Hematopoietic multipotent progenitor cell treated with erythropoietin and hydrocortisone succinate and interleukin-3 and kit ligand, for 17 days (in vitro differentiated cells): ENCODE measurements around the gene APOC3.
A peak's percentile ranks its signal among the peaks of the same experiment; 100 is the strongest.

Source experiments
- DNase-seq: peaks from one replicate; pipeline ENCODE4 v3.0.0-alpha.2; 2015; ENCODE audit warnings: low spot score

APOC3 gene

GRCh38 chr11:116876656-116877055 lies 46.9 kb downstream of the APOC3 start:
- no peak for DNase-seq

- DNase-seq, result peak; percentile 72
Observed at GRCh38 chr11:116879800-116880625, 50.3 kb downstream of the APOC3 start.

- no peak for DNase-seq
Observed at GRCh38 chr11:116881143-116881542, 51.4 kb downstream of the APOC3 start.

- no peak for DNase-seq
Observed at GRCh38 chr11:116882386-116882785, 52.7 kb downstream of the APOC3 start.
